Measurements from ENCODE around the gene ECHDC1. TPM values are rescaled to one million over a fixed set of nuclear protein-coding genes. Genes with fewer than 3 reads are reported as not detected.

The ECHDC1 gene
- total RNA-seq, 2 experiments from 2014 or later, result 61.7 to 64.1 TPM

DNA sequence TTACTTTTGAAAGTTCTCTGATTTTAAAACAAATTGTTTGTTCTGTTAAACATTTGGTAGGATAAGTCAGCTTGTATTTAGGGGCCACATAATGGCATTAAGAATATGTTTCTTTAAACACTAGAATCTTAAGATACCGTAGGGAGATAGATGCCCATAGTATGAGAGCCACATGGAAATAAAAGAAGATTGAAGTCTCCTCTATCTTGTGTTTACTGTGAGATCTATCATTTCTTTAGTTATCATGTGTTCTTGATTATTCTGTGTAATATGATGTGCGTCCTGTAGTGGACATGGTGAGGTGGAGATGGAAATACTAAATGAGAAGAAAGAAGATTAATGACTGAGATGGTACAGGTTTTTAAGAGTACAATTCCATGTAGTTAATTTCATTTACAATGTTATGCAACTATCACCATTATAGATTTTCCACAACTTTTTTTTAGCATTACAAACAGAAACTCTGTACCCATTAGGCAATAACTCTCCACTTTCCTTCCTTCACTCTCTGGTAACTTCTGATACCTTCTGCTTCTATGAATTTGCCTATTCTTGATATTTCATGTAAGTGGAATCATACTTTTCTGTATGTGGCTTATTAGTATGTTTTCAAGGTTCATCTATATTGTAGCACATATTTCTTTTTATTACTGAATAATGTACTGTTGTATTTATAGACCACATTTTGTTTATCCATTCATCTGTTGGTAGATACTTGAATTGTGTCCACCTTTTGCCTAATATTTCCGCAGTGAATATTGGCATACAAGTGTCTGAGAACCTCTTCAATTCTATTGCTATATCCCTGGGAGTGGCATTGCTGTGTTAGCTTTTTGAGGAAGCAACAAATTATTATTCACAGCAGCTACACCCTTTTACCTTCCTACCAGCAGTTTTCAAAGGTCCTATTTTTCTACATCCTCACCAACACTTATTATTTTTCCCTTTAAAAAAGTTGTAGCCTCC, 65.2 kb downstream of the ECHDC1 start:
- DNase-seq, result no peak
- Mint-ChIP-seq H3K36me3 (peaks cover 13% of the 10 kb centered on the region), H3K4me1 (peaks cover 10% of the 10 kb centered on the region), H3K4me3 (no peak overlapping the region), H3K9me3 (no peaks in the 10 kb centered on the region), H3K27me3 (no peaks in the 10 kb centered on the region), H3K27ac (no peak overlapping the region)

DNA sequence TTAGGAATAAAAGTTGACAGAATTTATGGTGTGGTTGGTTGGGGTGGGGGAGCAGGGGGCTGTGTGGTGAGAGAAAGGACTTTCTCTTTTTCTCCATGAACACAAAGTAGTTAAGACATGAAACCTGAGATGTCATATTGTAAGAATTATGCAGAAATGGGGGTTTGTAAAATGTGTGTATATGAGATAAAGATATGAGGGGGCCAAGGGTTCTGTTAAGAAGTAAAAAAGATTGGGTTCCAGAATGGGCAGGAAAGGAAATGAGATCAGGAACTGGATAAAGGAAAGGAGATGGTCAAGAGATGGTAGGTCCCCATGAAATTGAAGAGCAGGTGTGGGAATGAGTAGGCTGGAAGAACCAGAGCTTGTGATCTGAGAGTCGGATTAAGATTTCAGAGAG, 67.1 kb downstream of the ECHDC1 start:
- Mint-ChIP-seq H3K9me3 (no peaks in the 10 kb centered on the region), H3K4me1 (peaks cover 16% of the 10 kb centered on the region), H3K27me3 (no peaks in the 10 kb centered on the region), H3K36me3 (peaks cover 4% of the 10 kb centered on the region), H3K4me3 (no peak overlapping the region), H3K27ac (no peak overlapping the region)
- no peak for DNase-seq

DNA sequence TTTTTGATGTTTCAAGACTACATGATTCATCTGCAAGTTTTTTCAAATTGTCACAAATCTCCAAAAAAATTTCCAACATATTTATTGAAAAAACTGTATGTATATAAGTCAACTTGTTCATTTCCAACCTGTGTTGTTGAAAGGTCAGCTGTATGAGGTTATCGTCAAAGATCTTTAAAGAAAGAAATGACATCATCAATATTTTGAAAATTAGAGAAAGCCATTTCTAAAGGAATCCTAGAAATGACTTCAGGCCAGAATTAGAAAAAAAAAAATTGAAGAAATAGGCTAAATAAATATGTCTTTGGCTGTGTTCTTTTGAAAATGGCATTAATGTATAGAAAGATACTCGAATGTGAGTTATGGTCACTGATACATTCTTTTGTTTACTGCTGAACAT, 69.9 kb downstream of the ECHDC1 start:
- Mint-ChIP-seq H3K27me3 (no peaks in the 10 kb centered on the region), H3K9me3 (no peaks in the 10 kb centered on the region), H3K4me3 (no peak overlapping the region), H3K4me1 (peaks cover 28% of the 10 kb centered on the region), H3K36me3 (peaks cover 9% of the 10 kb centered on the region), H3K27ac (no peak overlapping the region)
- DNase-seq, result no peak

DNA sequence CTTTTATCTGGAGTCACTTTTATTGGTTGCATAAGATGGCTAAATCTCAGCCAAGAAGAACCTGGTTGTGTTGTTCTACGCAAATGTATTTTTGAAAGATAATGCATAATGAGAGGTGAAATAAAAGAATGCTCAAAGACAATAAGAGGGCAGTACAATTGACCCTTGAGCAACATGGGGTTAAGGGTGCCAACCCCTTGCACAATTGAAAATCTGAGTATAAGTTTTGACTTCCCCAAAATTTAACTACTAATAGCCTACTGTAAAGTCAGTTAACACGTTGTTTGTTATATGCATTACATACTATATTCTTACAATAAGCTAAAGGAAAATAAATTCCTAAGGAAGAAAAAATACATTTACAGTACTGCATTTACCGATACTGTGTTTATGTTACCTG, 70.8 kb downstream of the ECHDC1 start:
- Mint-ChIP-seq H3K4me3 (no peak overlapping the region), H3K9me3 (no peaks in the 10 kb centered on the region), H3K36me3 (peaks cover 9% of the 10 kb centered on the region), H3K4me1 (peaks cover 31% of the 10 kb centered on the region), H3K27ac (no peak overlapping the region), H3K27me3 (no peaks in the 10 kb centered on the region)
- DNase-seq, result no peak

DNA sequence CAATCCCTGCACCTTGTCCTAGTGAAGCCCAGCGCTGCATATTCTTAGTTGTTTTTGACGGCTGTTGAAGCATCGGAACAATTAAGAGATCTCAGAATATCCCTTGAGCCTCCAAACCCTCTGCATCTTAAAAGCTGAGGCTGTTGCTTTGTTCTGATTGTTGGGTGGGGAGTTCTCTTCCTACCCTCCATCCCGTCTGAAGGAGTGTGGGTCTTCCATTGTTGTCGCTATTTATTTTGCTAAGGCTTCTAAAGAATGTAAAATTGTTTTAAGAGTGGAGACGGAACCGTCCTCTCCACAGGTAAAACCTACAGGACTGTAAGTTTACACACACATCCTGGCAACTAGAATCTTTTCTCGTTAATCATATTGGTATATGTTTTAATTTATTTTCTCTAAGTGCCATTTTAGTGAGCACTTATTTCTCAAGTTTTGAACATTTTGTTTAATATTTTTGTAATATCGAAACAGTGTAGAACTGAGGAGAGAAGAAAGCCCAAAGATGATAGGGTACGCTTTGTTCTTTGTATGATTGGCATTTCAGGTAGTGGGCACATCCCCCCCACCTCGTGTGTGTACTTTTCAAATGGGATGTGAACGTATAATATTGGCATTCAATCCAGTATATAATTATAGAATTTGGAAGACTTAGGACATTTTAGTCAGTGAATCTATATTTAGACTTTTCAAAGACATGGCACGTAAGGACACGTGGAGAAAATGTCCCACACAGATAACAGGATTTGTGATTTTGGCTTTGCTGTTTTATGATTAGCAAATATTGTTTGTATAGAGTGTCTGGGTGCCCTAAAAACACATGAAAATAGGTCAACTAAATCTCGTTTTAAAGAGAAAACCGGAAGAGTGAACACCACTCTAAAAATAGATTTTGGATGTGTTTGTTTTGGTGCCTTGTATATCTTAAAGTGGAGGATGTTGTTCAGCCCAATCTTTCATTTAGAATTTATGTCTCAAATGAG, 75.5 kb downstream of the ECHDC1 start:
- Mint-ChIP-seq H3K4me3 (peak overlapping the region; percentile 92), H3K4me1 (peaks cover 32% of the 10 kb centered on the region), H3K36me3 (peaks cover 9% of the 10 kb centered on the region), H3K27ac (peak overlapping the region; percentile 91), H3K27me3 (no peaks in the 10 kb centered on the region), H3K9me3 (no peaks in the 10 kb centered on the region)
- DNase-seq, result no peak

DNA sequence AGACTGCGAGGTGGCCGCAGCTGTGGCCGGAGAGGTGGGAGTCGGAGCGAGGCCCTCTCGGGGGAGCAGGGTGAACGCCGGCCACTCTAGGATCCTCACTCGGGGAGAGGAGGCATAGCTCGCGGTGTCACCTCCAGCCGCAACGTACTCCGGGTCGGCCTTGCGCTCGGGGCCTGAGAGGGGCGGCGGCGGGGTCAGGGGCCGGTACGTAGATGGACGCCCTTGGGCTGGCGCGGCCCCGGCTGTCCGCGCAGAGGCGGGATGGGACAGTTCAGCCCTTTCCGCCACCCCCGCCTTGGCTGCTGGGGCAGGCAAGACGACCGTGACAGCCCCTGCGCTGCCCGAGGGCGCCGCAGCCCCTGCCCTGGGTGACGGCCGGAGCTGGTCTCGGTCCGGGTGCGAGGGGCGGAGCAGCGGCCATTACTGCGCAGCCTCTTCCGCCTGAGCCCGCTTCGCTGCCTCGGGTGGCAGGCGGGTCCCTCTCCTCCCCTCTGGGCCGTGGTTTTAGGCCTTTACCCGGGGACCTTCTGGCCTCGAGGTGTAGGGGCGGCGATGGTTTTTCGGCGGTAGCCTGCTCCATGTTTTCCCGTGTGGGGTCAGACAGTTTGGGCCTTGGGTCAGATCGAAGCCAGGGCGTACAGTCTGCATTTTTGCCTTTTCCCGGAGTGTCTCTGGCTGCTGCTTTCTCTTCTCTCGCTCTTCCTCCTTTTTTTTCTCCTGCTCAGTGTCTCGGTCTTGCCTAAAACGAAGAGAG, 76.3 kb downstream of the ECHDC1 start:
- peak; percentile 69 for DNase-seq
- Mint-ChIP-seq H3K4me3 (peak overlapping the region; percentile 97), H3K4me1 (peaks cover 30% of the 10 kb centered on the region)

DNA sequence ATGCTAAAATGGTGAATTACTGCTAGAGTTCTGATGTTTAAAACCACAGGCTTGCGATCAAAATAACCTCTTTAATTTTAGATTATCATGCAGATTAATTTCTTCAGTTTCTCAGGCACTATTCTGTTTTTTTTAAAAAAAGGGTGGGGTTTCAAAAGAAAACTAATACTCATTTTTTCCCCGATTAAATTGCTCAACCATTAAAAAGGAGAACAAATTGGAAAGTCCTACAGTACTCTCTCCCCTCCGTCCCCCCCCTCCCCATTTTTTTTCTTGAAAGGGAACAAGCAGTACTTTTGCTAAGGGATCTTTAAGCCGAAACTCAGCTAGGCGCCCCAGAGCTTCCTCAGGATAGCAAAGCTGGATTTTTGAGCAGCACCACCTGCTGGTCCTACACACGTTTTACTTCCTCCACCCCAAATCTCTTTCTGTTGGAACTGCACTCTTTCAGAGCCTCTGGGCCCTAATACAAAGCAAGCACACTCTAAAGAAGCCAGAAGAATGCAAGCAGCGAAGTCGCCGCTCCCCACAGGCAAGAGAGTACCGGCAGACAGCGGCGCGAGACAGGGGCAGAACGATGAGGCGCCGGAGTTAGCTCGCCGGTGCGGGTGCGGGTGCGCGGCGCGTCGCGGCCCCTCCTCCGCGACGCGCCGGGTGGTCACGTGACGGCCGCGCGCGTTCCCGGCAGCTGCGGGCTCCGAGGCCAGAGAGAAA, 77.1 kb downstream of the ECHDC1 start, which contains the start of gene RNF146:
Gene RNF146 (plus strand): TSS at position 687 of the 714 bp plus-strand sequence. CDS start 13,475 bp downstream, outside the sequence.
- no peaks in the 10 kb centered on the region for H3K27me3 Mint-ChIP-seq
- H3K27ac Mint-ChIP-seq, result peak within 1 kb of the TSS; percentile 99
- peak within 1 kb of the TSS; percentile 97 for H3K4me3 Mint-ChIP-seq
- peaks cover 9% of the 10 kb centered on the region for H3K36me3 Mint-ChIP-seq
- no peaks in the 10 kb centered on the region for H3K9me3 Mint-ChIP-seq
- peaks cover 26% of the 10 kb centered on the region for H3K4me1 Mint-ChIP-seq
- DNase-seq, result peak; percentile 78

More for the DNA sequence above, 76.3 kb downstream of the ECHDC1 start:
- peaks cover 9% of the 10 kb centered on the region for H3K36me3 Mint-ChIP-seq
- peak overlapping the region; percentile 99 for H3K27ac Mint-ChIP-seq
- no peaks in the 10 kb centered on the region for H3K27me3 Mint-ChIP-seq
- H3K9me3 Mint-ChIP-seq, result no peaks in the 10 kb centered on the region

DNA sequence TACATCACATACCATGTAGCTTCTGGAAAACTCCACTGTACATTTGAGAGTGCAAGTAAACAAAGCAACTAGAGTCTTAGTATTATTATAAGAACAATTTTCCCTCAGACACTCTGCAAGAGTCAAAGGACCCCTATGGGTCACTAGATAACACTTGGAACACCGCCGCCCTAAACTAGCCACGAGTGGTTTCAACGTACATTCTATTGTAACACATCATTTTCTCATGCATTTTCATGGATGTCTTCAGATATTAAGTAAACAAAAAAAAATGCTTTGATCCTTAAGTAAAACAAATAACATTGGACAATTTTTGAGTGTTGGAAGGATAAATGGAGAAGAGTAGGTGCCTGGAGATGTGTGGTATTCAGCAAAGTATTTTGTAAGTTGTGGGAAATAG, 79.9 kb downstream of the ECHDC1 start:
- H3K4me3 Mint-ChIP-seq, result no peak overlapping the region
- H3K27me3 Mint-ChIP-seq, result no peaks in the 10 kb centered on the region
- no peaks in the 10 kb centered on the region for H3K9me3 Mint-ChIP-seq
- H3K36me3 Mint-ChIP-seq, result no peaks in the 10 kb centered on the region
- DNase-seq, result no peak
- H3K4me1 Mint-ChIP-seq, result peaks cover 9% of the 10 kb centered on the region
- no peak overlapping the region for H3K27ac Mint-ChIP-seq

DNA sequence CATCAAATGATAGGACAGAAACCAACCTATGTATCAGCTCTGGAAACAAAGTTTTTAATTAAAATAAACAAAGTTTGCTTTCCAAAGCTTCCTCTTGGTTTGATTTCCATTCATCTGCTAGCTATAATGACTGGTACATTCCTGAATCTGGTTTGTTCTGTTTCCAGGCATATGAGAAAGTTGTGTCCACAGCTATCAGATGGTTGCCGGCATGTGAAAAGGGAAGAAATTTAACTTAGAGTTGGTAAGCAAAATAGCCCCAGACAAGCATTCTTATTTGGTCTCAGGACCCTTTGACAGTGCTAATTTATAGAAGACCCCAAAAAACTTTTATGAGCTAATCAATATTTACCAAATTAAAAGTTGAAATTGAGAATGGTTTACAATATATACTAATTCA, 80.5 kb downstream of the ECHDC1 start:
- peaks cover 6% of the 10 kb centered on the region for H3K4me1 Mint-ChIP-seq
- H3K4me3 Mint-ChIP-seq, result no peak overlapping the region
- H3K9me3 Mint-ChIP-seq, result no peaks in the 10 kb centered on the region
- no peaks in the 10 kb centered on the region for H3K27me3 Mint-ChIP-seq
- no peak overlapping the region for H3K27ac Mint-ChIP-seq
- no peak for DNase-seq
- H3K36me3 Mint-ChIP-seq, result no peaks in the 10 kb centered on the region

DNA sequence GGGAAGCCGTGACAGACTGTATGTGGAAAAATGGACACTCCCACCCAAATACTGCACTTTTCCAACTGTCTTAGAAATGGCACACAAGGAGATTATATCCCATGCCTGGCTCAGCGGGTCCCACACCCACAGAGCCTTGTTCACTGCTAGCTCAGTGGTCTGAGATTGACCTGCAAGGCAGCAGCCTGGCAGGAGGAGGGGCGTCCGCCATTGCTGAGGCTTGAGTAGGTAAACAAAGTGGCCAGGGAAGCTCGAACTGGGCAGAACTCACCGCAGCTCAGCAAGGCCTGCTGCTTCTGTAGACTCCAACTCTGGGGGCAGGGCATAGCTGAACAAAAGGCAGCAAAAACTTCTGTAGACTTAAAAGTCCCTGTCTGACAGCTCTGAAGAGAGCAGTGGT, 88.1 kb downstream of the ECHDC1 start:
- Mint-ChIP-seq H3K9me3 (no peaks in the 10 kb centered on the region), H3K27me3 (no peaks in the 10 kb centered on the region), H3K4me1 (no peaks in the 10 kb centered on the region), H3K36me3 (no peaks in the 10 kb centered on the region), H3K4me3 (no peak overlapping the region), H3K27ac (no peak overlapping the region)
- no peak for DNase-seq

DNA sequence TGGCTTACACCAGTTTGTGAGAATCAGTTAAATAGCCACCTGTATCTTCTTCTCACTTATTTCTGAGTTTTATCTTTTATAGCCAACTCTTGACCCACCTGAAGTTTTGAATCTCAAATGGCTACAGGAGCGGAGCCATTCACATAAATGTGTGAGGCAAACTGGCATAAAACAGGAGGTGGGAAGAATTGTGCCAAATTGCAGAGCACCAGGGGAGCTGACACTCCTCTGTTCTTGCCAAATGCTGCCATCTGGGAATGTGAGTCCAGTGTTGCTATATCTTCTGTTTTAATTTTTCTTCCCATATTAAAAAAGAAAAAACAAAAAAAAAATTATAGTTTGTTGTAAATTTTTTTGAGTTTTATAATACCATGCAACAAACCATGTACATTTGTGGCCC, 93.8 kb downstream of the ECHDC1 start:
- Mint-ChIP-seq H3K27ac (no peak overlapping the region), H3K4me3 (no peak overlapping the region), H3K9me3 (no peaks in the 10 kb centered on the region), H3K27me3 (no peaks in the 10 kb centered on the region), H3K36me3 (no peaks in the 10 kb centered on the region), H3K4me1 (no peaks in the 10 kb centered on the region)
- DNase-seq, result no peak

DNA sequence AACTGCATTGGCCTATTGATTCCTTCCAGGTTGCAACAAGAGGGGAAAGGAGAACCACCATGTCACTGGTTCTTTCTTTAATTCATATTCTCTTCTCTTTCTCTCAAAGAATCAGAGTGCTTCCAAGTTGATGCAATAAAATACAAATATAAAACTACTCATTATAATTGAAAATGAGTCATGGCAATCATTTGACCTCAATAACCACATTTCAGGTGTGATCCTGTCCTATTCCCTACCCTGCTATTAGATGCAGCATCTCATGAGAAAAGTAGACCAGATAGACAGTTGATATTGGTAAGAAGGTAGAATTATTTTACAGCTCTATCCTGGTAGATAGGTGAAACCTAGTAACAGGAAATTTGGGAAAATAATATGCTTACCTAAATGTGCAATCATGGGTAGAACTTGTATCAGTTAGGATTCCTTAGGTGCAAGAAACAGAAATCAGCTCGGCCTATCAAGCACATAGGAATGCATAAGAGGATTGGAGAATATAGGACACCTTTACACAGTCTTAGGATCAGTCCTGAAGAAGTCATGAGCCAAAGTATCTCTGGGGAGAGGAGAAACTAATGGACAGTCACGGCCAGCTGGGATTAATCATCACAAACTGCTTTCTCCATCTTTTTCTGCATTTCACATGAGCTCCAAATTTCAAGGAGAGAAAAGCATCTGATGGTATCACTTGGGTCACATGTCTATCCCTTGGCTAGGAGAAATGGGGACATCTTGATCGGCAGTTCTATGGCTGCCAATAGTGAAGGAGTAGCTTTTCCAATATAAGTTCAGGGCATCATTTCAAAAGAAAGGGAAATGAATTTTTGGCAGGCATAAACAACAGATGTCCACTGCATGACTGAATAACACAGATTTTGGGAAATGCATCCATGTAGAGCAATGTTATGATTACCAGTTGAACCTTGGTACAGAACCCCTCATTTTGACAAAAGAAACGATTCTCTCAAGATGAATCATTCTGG, 96.0 kb downstream of the ECHDC1 start:
- Mint-ChIP-seq H3K27me3 (no peaks in the 10 kb centered on the region), H3K4me3 (no peak overlapping the region)

DNA sequence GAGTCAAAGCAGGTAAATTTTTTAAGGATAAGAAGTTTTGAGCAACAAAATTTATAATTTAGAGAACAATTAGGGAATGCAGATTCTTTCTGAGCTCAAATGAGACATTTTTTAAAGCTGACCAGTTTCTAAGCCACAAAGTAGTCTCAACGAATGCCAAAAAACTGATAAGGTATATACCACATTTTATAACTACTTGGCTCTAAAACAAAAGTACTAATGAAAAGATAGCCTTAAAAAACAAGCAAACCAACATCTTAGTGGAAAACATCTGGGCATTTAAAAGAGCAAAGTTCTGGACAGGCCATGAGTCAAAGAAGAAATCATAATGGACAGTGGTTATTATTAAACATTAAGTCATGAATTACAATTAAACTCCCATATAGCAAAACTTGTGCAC, 99.9 kb downstream of the ECHDC1 start:
- no peak overlapping the region for H3K4me3 Mint-ChIP-seq

More for the DNA sequence above, 96.0 kb downstream of the ECHDC1 start:
- H3K4me1 Mint-ChIP-seq, result no peaks in the 10 kb centered on the region
- no peaks in the 10 kb centered on the region for H3K36me3 Mint-ChIP-seq
- no peak for DNase-seq
- no peak overlapping the region for H3K27ac Mint-ChIP-seq
- no peaks in the 10 kb centered on the region for H3K9me3 Mint-ChIP-seq

More for the DNA sequence above, 99.9 kb downstream of the ECHDC1 start:
- no peaks in the 10 kb centered on the region for H3K9me3 Mint-ChIP-seq
- H3K36me3 Mint-ChIP-seq, result no peaks in the 10 kb centered on the region
- no peak overlapping the region for H3K27ac Mint-ChIP-seq
- no peak for DNase-seq
- no peaks in the 10 kb centered on the region for H3K4me1 Mint-ChIP-seq
- H3K27me3 Mint-ChIP-seq, result peaks cover 2% of the 10 kb centered on the region

Measured in activated naive CD8-positive, alpha-beta T cell treated with anti-CD3 and anti-CD28 coated beads for 36 hours (primary cell).